Measurements from ENCODE around the gene CCDC190. TPM values are rescaled to one million over a fixed set of nuclear protein-coding genes. Genes with fewer than 3 reads are reported as not detected.

Gene CCDC190
- total and polyA plus RNA-seq, 2 of the 8 experiments (the other 6 are each of a cell fraction or from before 2014, with no cell fraction given): not detected

DNA sequence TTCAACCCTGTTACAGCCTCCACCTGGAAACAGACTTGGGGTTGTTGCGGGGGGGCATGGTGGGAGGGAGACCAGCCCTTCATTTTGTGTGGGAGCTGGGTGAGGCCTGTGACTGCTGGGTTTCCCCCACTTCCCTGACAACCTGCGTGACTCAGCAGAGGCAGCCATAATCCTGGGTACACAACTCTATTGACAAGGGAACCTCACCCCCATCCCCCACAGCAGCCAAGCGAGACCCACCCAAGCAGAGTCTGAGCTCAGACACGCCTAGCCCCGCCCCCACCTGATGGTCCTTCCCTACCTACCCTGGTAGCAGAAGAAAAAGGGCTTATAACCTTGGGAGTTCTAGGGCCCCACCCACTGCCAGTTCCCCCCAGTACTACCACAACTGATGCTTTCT lies 8.0 kb upstream of the CCDC190 start (continued):
- TF ChIP-seq, protein P1, sequence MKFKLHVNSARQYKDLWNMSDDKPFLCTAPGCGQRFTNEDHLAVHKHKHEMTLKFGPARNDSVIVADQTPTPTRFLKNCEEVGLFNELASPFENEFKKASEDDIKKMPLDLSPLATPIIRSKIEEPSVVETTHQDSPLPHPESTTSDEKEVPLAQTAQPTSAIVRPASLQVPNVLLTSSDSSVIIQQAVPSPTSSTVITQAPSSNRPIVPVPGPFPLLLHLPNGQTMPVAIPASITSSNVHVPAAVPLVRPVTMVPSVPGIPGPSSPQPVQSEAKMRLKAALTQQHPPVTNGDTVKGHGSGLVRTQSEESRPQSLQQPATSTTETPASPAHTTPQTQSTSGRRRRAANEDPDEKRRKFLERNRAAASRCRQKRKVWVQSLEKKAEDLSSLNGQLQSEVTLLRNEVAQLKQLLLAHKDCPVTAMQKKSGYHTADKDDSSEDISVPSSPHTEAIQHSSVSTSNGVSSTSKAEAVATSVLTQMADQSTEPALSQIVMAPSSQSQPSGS (IDR thresholded peaks at IDR 0.05; ENCODE audit: low read length): no peak
- TF ChIP-seq MAFK (IDR thresholded peaks at IDR 0.05; ENCODE audit: low read depth, low read length) (no peak), BCL11A (IDR thresholded peaks at IDR 0.05; ENCODE audit: low read depth in 2 of 2, low read length in 2 of 2) (no peak), EGR1 (IDR thresholded peaks at IDR 0.05; ENCODE audit: borderline replicate concordance, low read depth, low read length) (no peak), ASH2L (IDR thresholded peaks at IDR 0.05; ENCODE audit: low read length) (no peak)
